Fibroblast of lung (primary cell): ENCODE data around the gene TBC1D22A. TPM values are rescaled to one million over a fixed set of nuclear protein-coding genes. Genes with fewer than 3 reads are reported as not detected.

Experiments used
- DNase-seq, 2 donors: peaks; one replicate each; pipeline versions ENCODE4 v3.0.0 to v3.0.0-alpha.2; 2010; ENCODE audit warnings: low read depth in 2 of 2
- H2AFZ ChIP-seq: 2 replicates; pipeline ENCODE4 v1.5.1; 2012; ENCODE audit warnings: low read length, control low read depth, inconsistent platforms
- H3K27ac ChIP-seq: 2 replicates; pipeline ENCODE4 v1.5.1; 2011; ENCODE audit warnings: low read length, control low read depth; ENCODE audit not compliant: insufficient read depth
- H3K27me3 ChIP-seq: 2 replicates; pipeline ENCODE4 v1.5.1; 2011; ENCODE audit warnings: mild to moderate bottlenecking, low read length; ENCODE audit not compliant: control insufficient read depth, insufficient read depth
- H3K36me3 ChIP-seq: 2 replicates; pipeline ENCODE4 v1.5.1; 2011; ENCODE audit warnings: low read length; ENCODE audit not compliant: control insufficient read depth, insufficient read depth
- H3K4me1 ChIP-seq: 2 replicates; pipeline ENCODE4 v1.5.1; 2011; ENCODE audit warnings: low read length; ENCODE audit not compliant: control insufficient read depth, insufficient read depth; ENCODE audit errors: extremely low read depth
- H3K4me2 ChIP-seq: 2 replicates; pipeline ENCODE4 v1.5.1; 2011; ENCODE audit warnings: low read length, control low read depth; ENCODE audit not compliant: insufficient read depth; ENCODE audit errors: extremely low read depth
- H3K4me3 ChIP-seq, 4 experiments: fragments of 200-600 bp in 1 of 4; sonication (generic) in 1 of 4; replicated peaks in 1 of 4; 2 replicates each; pipeline ENCODE4 v1.5.1; 2011 to 2016; ENCODE audit warnings: low read length in 4 of 4, low read depth in 3 of 4, mild to moderate bottlenecking in 3 of 4, control low read depth in 2 of 4, inconsistent platforms in 1 of 4, mixed read lengths in 1 of 4; ENCODE audit not compliant: insufficient read depth in 1 of 4; ENCODE audit errors: control extremely low read depth in 1 of 4
- H3K79me2 ChIP-seq: 2 replicates; pipeline ENCODE4 v1.5.1; 2012; ENCODE audit warnings: mild to moderate bottlenecking, low read length, inconsistent platforms; ENCODE audit not compliant: control insufficient read depth, insufficient read depth
- H3K9ac ChIP-seq: 2 replicates; pipeline ENCODE4 v1.5.1; 2011; ENCODE audit warnings: mild to moderate bottlenecking, low read length, control low read depth; ENCODE audit not compliant: insufficient read depth
- H3K9me3 ChIP-seq: 2 replicates; pipeline ENCODE4 v1.5.1; 2012; ENCODE audit warnings: low read depth, low read length; ENCODE audit not compliant: control insufficient read depth, insufficient read depth
- H4K20me1 ChIP-seq: 2 replicates; pipeline ENCODE4 v1.5.1; 2011; ENCODE audit warnings: low read length; ENCODE audit not compliant: control insufficient read depth, insufficient read depth; ENCODE audit errors: extremely low read depth
- CTCF ChIP-seq, 2 donors: IDR thresholded peaks in 1 of 2; conservative IDR thresholded peaks in 1 of 2; 1 replicate in 1 of 2; 2 replicates in 1 of 2; pipeline ENCODE4 v1.5.1; 2011 to 2012; ENCODE audit warnings: low read length in 2 of 2, control low read depth in 1 of 2, inconsistent platforms in 1 of 2, low read depth in 1 of 2, mild to moderate bottlenecking in 1 of 2
- EZH2 ChIP-seq: IDR thresholded peaks from 2 replicates; pipeline ENCODE4 v1.5.1; 2012; ENCODE audit warnings: low read length, control low read depth, mild to moderate bottlenecking; ENCODE audit errors: missing control alignments
- polyA plus RNA-seq, 2 donors: library from polyadenylated mRNA; depleted of rRNA in 1 of 2; stranded (reverse) in 1 of 2; unstranded in 1 of 2; fragments of >200 nt; gene quantifications; 2 replicates each; pipeline ENCODE4 v1.2.1, GENCODE V29; 2011 to 2012; ENCODE audit warnings: missing spikeins in 1 of 2
- total RNA-seq: library from RNA; depleted of rRNA; stranded (reverse); fragments of >200 nt; gene quantifications from 2 replicates; pipeline ENCODE4 v1.2.1, GENCODE V29; 2014

Gene TBC1D22A
- total and polyA plus RNA-seq, 2 donors (not counting 1 experiment from before 2014, with no cell fraction given): 11.6 to 17.6 TPM

GRCh38 chr22:47144791-47145425, 382.5 kb downstream of the TBC1D22A start:
- no peaks in the 10 kb centered on the region for H3K9me3 ChIP-seq
- TF ChIP-seq EZH2 (no peak), CTCF (conservative IDR thresholded peaks at IDR 0.05 in 1 of 2, IDR thresholded peaks at IDR 0.05 in 1 of 2; ENCODE audit: low read depth in 1 of 2, low read length in 2 of 2) (no peak)

GRCh38 chr22:47145883-47146282, 383.4 kb downstream of the TBC1D22A start:
- Histone ChIP-seq H2AFZ (no peak overlapping the region), H3K9ac (no peak overlapping the region), H3K9me3 (no peaks in the 10 kb centered on the region), H3K36me3 (no peaks in the 10 kb centered on the region), H3K4me1 (no peaks in the 10 kb centered on the region), H3K4me3 (no peak overlapping the region), H3K79me2 (no peaks in the 10 kb centered on the region), H3K27me3 (no peaks in the 10 kb centered on the region), H4K20me1 (no peaks in the 10 kb centered on the region), H3K4me2 (no peak overlapping the region), H3K27ac (no peak overlapping the region)
- no peak for TF ChIP-seq CTCF (conservative IDR thresholded peaks at IDR 0.05 in 1 of 2, IDR thresholded peaks at IDR 0.05 in 1 of 2; ENCODE audit: low read depth in 1 of 2, low read length in 2 of 2)
- no peak for TF ChIP-seq EZH2
- DNase-seq: no peak

More at GRCh38 chr22:47144791-47145425, 382.5 kb downstream of the TBC1D22A start:
- no peaks in the 10 kb centered on the region for H3K4me1 ChIP-seq
- no peak for DNase-seq
- H3K4me3 ChIP-seq: no peak overlapping the region
- H4K20me1 ChIP-seq: no peaks in the 10 kb centered on the region
- H3K4me2 ChIP-seq: no peak overlapping the region
- H2AFZ ChIP-seq: no peak overlapping the region
- H3K36me3 ChIP-seq: no peaks in the 10 kb centered on the region
- no peaks in the 10 kb centered on the region for H3K79me2 ChIP-seq
- no peak overlapping the region for H3K9ac ChIP-seq
- no peak overlapping the region for H3K27ac ChIP-seq
- H3K27me3 ChIP-seq: no peaks in the 10 kb centered on the region

GRCh38 chr22:47146391-47146790, 383.9 kb downstream of the TBC1D22A start:
- no peak overlapping the region for H3K4me2 ChIP-seq
- H3K79me2 ChIP-seq: no peaks in the 10 kb centered on the region
- no peaks in the 10 kb centered on the region for H3K4me1 ChIP-seq
- H3K4me3 ChIP-seq: no peak overlapping the region
- no peak overlapping the region for H2AFZ ChIP-seq
- DNase-seq: no peak
- TF ChIP-seq EZH2 (no peak), CTCF (conservative IDR thresholded peaks at IDR 0.05 in 1 of 2, IDR thresholded peaks at IDR 0.05 in 1 of 2; ENCODE audit: low read depth in 1 of 2, low read length in 2 of 2) (no peak)
- H4K20me1 ChIP-seq: no peaks in the 10 kb centered on the region
- no peaks in the 10 kb centered on the region for H3K36me3 ChIP-seq
- no peaks in the 10 kb centered on the region for H3K9me3 ChIP-seq
- H3K27me3 ChIP-seq: no peaks in the 10 kb centered on the region
- no peak overlapping the region for H3K9ac ChIP-seq
- no peak overlapping the region for H3K27ac ChIP-seq
